HG03342 (cell line): Measurements from ENCODE around the gene DPM1.
A peak's percentile ranks its signal among the peaks of the same experiment; 100 is the strongest.

ENCODE experiments used
- ATAC-seq: cut with Tn5 transposase; IDR thresholded peaks from one replicate; pipeline ENCODE4 v1.9.1; 2021; ENCODE audit warnings: mild to moderate bottlenecking, moderate library complexity; ENCODE audit not compliant: unreplicated experiment

DPM1 gene

DNA sequence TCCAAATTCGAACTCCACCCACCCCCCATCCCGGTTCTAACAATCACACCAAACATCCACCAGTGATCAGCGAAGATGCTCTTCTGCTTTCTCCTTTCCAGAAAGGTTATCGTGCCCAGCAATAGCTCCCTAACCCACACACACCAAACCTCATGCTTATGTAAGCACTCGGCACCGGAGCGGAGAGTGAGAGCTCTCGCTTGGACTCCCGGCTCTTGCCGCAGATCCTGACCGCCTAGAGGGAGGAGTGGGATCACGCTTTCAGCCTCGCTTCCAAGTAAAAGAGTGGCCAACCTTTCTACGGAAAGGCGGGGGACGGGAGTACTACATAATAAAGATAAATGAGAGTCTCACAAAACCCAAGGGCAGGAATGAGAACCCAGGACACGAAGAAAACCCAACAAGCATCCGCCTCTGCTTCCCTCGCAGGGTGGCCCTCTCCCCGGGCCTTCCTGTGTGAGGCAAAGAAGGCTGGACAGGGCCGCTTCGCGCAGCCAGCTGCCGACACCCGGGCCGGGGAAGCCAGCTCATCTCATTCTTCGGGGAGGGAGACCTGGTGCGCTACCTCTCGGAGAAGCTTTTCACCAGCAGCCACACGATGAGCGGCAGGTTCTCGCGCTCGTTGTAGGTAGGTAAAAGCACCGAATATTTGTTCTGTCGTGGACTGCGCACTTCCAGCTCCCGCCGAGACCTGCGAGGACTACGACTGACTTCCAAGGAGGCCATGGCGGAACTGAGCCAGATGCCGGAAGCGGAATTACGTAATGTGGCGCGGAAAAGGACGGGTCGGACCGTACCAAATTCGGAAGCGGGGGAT lies at the start of gene DPM1:
DPM1 (minus strand) TSS at position 735 of the 817 bp plus-strand sequence; CDS start at position 726, 9 bp downstream.
- ATAC-seq, result peak; percentile 56

DNA sequence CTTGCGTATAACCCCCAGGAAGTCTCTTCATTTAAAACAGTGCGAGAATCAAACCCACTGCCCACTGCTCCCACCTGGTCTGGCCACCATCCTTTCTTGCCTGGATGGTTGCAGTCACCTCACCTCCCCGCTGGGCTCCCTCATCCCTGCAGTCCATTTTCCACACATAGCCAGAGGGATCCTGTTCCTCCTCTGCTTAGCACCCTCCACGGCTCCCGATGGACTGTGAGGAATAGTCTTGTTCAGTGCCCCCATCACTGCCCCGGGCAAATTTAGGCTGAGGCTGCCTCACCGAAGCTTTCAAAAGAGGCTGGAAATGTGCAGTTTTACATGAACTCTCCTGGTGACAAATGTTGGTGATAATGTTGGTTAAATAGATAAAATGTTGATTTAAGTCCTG lies 46.9 kb upstream of the DPM1 start:
- ATAC-seq, result no peak

DNA sequence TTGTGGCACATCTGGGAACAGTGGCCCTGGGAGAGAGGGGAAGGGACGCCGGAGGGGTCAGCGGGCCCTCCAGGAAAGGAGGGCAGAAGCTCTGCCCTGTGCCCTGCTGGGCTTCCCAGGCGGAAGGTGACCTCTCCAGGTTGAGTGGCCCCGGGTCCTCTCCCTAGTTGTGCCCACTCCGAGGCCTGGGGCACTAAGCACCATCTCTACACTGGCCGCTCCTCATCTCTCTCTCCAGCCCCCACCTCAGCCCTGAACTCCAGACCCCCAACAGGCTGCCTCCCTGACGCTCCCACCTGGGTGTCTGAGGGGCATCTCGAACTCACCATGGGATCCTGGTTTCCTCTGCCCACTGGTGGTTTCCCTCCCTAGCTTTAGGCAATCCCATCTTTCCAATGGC lies 46.4 kb upstream of the DPM1 start:
- no peak for ATAC-seq

DNA sequence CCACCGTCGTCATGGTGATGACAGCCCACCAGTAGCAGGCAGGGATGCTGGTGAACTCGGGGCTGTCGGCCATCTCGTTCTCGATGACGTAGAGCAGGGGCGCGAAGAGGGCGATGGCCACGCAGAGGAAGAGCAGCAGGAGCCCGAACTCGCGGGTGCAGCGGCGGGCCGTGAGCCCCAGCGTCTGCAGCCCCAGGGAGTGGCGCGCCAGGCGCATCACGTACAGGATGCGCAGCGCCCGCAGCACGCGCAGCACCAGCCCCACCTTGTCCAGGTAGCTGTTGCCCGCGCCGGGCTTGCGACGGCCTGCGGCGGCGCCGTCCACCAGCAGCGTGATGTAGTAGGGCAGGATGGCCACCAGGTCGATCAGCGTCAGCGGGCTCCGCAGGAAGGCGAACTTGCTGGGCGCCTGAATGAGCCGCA lies 46.0 kb upstream of the DPM1 start:
- no peak for ATAC-seq

DNA sequence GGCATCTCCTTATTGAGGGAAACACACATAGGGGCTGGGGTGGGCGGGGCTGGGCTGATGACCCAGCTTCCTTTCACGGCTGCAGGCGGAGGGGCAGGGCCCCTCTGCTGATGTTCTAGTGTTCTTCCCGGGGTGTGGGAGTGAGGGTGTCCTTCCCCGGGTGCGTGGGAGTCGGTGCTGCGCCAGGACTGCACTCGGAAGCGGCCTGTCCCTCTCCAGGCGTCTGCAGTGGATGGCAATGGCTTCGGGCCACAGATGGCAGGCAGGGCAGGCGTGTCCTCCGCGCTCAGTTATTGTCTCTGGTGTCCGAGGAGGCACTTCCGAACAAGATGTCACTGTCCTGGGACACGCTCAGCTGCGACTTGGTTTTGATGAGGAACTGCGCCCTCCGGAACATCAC lies 45.4 kb upstream of the DPM1 start:
- ATAC-seq, result no peak

DNA sequence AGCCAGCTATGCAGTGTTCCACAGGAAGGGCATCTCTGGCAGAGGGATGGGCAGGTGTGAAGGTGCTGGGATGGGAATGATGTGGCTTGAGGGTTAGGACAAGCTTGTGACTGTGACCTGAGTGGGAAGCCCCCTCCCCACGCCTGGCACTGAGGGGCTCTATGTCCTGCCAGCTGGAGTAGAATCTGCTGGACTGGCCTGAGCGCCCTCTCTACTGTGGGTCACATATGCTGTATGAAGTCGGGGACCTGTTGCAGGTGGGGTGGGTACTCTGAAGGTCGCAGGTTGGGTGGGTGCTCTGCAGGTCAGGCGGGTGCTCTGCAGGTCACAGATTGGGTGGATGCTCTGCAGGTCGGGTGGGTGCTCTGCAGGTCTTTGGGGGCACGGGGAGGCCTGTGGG lies 44.3 kb upstream of the DPM1 start:
- ATAC-seq, result no peak

DNA sequence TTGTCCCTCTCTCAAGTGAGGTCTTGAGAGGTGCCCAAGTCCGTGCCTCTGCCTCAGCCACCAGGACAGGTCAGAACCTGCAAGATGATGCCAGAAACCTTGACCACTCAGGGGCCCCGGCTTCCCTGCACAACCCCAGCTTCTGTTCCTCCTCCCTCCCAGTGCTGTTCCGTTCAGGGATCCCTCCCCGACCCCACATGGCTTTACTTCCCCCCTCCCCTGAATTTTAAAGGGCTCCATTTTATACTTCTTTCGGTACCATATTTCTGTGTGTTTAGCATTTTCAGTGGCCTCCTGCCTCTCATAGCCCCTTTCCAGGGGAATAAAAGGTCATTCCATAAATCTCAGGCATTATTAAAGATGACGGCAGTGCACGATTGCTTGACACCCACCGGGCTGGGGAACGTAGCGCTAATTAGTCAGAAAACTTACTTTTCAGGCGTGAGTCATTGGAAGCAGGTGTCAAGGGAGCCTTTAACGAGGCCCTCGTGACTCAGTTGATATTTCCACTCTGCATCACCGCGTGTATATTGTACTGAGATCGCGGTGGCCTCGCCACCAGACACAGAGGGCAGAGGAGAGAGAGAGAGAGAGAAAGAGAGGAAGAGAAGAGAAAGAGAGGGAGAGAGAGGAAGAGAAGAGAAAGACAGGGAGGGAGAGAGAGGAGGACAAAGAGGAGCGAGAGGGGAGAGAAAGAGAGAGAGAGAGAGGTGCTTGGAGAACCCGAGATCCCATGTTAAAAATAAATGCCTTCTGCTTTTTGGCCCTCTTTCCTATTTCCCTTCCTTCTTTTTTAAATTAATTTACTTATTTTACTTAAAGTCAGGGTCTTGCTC lies 43.3 kb upstream of the DPM1 start:
- no peak for ATAC-seq

DNA sequence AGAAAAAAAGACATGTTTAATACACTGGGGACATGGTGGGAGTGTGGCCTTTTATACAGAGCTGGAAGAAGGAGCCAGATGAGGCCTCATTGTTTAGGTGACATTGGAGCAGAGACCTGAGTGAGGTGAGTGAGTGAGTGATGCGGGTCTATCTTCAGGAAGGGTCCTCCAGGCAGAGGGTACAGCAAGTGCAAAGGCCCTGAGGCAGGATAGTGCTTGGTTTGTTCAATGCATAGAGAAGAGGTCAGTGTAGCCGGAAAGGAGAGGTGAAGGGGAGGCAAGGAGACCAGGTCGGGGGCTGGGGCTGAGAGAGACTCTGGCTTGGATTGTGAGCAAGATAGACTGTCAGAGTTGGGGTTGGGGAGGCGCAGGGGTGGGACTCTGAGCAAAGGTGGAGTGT lies 41.0 kb upstream of the DPM1 start:
- ATAC-seq, result no peak

DNA sequence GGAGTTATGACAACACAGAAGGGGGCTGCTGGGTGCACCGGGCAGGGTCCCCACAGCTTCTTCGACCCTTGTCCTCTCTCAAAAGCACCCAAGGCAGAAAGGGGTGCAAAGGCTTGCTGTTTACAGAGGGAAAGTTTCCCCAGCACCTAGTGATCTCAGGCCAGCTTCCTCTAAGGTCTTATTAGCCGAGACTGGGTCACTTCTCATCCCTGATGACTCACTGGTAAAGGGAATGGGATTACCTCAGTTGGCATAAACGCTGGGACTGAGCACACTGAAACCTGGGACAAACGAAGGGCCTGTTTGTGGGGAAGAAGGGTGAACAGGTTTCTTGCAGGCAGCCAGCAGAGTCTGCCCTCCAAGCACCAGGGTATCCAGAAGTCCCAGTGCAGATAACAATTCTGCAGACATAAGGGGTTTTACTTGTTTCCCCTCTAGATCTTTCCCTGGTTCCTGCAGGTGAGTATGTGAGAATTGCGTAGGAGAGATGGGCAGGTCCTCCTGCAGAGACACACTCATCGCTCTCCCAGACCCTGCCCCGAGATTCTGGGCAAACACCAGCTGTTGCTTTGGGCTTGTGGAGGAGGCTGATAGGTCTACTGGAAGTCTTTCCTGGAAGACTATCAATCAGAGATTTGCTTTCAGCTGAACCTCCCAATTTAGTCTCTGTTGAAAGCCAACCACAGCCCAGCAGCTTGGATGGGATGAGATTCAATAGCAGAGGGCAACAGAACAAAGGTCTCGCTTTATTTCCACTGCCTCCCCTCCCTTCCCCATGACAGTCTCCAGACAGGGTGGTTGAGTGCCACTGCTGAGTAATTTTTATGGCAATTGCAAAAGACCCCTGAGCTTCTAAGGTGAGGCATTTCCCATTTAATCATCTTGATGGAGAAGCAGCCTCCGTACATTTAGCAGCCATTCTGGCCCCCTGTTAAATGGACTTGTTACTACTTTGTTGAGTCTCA lies 38.9 kb upstream of the DPM1 start:
- no peak for ATAC-seq

DNA sequence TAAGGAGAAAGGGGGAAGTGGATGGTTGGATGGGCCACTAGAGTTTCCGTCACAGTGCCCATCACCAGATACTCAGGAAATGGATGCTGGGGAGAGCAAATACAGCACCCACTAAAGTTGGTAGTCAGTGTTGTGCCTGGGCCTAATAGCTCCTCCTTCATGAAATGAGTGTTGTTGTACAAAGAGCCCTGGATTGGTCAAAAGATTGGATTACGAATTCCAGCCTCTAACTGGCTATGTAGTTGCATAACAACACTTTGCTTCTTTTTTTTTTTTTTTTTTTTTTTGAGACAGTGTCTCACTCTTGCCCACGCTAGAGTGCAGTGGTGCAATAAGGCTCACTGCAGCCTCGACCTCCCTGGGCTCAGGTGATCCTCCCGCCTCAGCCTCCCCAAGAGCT lies 37.2 kb upstream of the DPM1 start:
- no peak for ATAC-seq

DNA sequence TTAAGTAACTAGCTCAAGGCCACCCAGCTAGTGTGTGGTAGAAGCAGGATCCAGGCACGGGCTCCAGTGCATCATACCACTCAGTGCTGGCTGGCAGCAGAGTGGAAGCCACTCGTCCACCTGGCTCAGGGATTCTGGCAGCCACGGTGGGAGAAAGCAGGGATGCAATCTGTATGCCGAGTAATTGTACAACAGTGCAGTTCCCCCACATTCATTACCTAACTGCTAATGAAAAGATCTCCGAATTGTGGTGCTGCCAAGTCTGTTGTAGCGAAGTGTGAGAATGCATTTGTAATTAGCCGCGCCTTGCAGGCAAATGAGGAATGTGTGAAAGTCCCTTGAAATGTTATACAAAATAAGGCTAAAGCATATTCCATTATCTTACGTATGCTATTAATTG lies 35.5 kb upstream of the DPM1 start:
- no peak for ATAC-seq

DNA sequence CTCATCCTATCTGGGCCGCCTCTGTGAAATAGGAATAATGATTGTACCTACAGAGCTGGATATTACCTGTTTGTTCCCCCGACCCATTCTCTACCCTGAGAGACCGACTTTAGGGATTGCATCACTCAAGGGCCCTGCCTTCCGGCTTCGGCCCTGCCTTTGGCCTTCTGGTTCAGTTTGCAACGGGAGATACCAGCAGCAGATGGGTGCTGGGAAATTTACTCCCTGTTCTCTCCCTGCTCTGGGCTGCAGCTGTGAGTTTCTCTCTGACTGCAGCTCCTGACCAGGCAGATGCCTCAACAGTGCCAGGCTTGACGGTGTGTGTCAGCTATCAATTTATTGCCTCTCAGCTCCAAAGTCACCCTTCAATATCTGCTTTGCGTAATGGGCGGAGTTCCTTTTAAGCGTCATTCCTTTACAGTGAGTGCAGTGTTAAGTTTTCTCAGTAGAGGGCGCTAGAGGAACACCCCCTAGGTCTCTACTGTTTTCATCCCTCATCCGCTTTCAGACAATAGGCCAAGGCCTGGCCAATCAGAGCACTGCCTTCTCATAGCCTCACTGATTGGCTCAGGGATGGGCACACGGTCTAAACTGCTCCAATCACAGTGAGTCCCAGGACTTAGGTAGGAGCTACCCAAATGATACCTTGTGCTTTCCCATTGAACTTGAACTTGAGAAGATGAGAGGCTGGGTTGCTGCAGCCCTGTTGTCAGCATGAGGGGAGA lies 34.6 kb upstream of the DPM1 start:
- ATAC-seq, result peak; percentile 95

DNA sequence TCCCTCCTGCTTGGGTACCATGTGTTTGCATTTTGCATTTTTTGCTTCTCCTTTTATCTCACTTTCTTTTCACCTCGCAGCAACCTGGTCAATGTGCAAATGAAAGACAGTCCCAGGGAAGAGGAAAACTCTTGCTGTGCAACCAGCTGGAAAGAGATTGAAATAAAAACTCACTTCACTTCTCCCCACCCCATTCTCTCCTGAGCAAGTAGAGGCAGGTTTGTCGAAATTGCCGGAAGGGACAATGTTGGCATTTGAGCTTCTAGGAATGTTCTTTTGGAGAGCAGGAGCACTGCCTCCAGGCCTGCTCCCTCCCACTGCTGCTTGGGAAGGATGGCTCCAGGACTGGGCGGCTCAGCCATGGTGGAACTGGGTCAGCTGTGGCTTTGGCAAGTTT lies 34.0 kb upstream of the DPM1 start:
- ATAC-seq, result no peak

DNA sequence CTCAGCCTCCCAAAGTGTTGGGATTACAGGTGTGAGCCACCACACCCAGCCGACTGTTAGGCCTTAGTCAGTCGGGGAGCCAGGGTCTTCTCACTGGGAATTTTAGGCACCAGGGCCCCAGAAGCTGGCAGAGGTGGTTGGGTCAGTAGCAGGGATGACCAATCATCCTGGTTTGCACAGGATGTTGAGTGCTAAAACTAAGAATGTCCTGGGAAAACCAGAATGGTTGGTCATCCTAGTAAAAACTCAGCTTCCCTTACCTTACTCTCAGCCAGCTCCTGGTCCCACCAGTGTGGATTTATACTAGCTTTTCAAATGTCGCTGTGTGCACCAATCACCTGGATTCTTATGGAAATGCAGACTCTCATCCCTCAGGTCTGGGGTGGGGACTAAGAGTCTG lies 32.7 kb upstream of the DPM1 start:
- ATAC-seq, result no peak

DNA sequence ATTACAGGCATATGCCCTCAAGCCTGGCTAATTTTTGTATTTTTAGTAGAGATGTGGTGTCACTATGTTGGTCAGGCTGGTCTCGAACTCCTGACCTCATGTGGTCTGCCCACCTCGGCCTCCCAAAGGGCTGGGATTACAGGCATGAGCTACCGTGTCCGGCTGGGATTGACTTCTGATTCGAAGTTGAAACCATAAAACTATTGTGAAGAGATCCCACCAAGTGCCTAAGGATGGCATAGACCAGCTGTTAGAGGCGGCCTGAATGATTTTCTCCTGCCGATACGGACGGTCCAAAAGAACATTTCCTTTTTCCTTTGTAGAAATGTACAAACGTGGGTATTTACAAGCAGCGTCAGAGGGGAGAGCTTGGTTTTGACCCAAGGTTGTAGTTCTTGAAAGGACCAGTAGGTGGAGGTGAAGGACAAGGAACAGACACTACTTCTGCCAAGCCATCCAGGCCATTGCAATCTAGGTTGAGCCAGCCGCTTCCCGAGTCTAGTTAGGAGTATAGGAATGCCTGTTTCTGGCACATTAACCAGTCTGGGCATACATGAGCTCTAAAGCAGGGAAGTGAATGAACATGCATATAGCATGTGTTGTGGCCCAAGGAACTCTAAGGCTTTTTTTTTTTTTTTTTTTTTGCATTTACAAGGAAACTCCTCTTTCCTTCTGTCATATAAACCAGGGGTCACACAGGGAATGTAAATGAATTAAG lies 29.3 kb upstream of the DPM1 start:
- ATAC-seq, result peak; percentile 56

DNA sequence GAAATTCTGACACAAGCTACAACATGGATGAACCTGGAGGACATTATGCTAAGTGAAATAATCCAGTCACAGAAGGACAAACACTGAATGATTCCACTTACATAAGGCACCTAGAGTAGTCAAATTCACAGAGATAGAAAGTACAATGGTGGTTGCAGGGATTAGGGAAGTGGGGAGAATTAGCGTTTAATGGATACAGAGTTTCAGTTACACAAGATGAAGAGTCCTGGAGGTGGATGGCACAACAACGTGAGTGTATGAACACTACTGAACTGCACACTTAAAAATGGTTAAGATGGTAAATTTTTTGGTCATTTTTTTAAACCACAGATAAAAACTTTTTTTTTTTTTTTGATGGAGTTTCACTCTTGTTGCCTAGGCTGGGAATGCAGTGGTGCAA lies 25.0 kb upstream of the DPM1 start:
- no peak for ATAC-seq

DNA sequence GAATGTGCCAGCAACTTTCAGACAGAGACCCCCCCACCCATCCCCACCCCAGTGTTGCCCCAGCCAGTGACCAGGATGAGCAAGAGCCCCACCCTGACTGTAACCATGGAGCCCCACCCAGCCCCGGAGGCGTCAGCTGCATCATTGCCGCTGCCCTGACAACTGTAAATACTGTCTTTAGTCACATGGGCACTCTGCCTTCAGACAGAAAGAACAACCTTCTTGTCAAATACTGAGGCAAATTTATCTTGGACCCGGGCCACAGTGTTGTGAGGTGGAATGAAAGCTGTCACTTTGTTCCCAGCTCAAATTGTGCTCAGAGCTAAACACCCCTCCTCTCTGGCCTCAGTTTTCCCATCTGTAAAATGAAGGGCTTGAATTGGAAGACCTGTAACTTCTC lies 24.0 kb upstream of the DPM1 start:
- ATAC-seq, result no peak

DNA sequence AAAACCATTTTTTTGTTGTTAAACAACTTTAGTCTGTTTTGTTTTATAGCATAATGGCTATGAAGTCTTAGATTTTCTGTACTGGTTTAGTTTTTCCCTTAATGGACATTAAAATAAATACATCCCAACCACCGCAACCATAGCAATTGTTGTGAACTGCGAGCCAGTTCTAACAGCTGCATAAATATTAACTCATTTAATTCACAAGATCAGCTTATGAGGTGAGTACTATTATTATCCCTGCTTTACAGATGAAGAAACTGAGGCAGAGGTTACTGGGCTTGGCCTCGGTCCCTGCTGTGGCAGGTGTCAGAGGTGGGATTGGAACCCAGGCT lies 23.3 kb upstream of the DPM1 start:
- no peak for ATAC-seq

DNA sequence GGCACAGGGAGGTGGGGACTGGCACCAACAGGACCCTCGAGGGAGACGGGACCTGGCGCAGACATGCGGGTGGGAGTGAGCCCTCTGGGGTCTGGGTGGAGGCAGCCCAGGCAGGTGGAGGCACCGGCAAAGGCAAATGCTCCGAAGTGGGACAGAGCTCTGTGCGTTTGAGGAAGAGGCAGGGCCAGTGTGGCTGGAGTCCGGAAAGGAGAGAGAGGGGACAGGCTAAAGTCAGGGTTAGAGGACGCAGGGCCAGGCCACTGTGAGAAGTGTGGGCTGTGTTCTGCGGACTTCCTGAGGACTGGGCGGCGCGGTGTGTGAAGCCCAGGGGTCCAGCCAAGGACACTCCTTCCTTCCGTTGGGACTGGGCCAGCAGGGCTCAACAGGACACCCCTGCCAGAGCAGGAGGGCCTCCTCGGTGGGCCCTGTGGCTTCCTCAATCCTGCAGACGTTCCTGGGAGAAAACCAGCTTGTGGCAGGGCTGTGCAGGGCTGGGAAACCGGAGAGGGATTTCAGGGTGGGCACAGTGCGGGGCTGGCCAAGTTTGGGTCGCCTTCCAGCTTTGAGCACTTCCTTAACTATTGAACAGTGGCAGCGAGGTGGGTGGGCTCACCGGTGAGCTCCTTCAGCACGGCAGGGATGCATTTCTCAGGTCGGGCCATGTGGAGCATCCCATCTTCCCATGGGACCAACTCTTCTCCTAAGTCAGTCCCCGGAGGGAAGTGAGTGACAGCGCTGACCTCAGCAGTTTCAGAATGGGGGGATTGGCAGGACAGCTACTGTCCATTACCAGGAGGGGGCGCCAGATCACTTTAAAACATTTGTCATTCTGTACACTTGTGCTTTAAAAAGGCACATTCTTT lies 22.8 kb upstream of the DPM1 start:
- ATAC-seq, result no peak
